ENCODE data around the gene HIPK2. TPM values are rescaled to one million over a fixed set of nuclear protein-coding genes. Genes with fewer than 3 reads are reported as not detected.

HIPK2 gene
- total and polyA plus RNA-seq, 10 of the 15 experiments (the other 5 are each of a cell fraction or from before 2014, with no cell fraction given) = 1.7 to 39.0 (median 9.4) TPM

DNA sequence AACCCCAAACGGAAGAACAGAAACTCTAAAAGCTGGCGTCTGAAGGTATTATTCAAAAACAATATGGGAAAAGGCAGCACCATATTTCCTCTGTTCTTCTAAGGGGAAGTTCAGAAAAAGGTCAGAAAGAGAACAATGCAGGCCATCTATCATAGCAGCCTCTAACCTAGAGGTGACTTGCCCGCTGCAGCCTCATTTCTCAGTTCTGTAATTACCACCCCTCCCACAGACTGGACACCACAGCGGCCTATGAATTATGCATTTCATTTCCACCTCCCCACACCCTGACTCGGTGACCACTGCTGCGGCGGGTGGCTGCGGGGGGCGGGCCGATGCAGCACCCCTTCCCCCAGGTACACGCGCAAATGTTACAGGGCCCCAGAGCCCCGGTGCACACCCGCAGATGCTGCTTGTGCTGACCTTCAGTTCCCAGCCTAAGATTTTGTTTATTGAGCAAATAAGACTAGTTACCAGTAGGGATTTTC, 128.8 kb downstream of the HIPK2 start (continued):
- peak; percentile 96 for TF ChIP-seq BCL11A (IDR thresholded peaks at IDR 0.05; ENCODE audit: low read depth, low read length)
- no peak for TF ChIP-seq SUPT20H (IDR thresholded peaks at IDR 0.05; ENCODE audit: borderline replicate concordance, control insufficient read depth, low read depth, low read length)
- peak; percentile 96 for TF ChIP-seq IRF4 (IDR thresholded peaks at IDR 0.05; ENCODE audit: low read depth, low read length)
- TF ChIP-seq BACH1 (IDR thresholded peaks at IDR 0.05; ENCODE audit: borderline replicate concordance) = peak; percentile 74; the same call in 1 of the 2 replicates
- peak; percentile 57; the same call in 1 of the 2 replicates for TF ChIP-seq LARP7 (IDR thresholded peaks at IDR 0.05)
- TF ChIP-seq RFX5 (IDR thresholded peaks at IDR 0.05; ENCODE audit: low read depth, low read length) = no peak
- no peak for TF ChIP-seq KLF5 (IDR thresholded peaks at IDR 0.05; ENCODE audit: partially characterized antibody)
- TF ChIP-seq, protein P1, sequence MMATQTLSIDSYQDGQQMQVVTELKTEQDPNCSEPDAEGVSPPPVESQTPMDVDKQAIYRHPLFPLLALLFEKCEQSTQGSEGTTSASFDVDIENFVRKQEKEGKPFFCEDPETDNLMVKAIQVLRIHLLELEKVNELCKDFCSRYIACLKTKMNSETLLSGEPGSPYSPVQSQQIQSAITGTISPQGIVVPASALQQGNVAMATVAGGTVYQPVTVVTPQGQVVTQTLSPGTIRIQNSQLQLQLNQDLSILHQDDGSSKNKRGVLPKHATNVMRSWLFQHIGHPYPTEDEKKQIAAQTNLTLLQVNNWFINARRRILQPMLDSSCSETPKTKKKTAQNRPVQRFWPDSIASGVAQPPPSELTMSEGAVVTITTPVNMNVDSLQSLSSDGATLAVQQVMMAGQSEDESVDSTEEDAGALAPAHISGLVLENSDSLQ (IDR thresholded peaks at IDR 0.05) = peak; percentile 74
- TF ChIP-seq PRDM15 (CRISPR knock-in tag; IDR thresholded peaks at IDR 0.05) = no peak
- TF ChIP-seq RELB (IDR thresholded peaks at IDR 0.05; ENCODE audit: low read depth) = peak; percentile 88
- peak; percentile 87 to 90 for TF ChIP-seq IKZF2 (IDR thresholded peaks at IDR 0.05)
- TF ChIP-seq MTA3 (IDR thresholded peaks at IDR 0.05; ENCODE audit: borderline replicate concordance, low read length) = peak; percentile 28; the same call in 1 of the 2 replicates
- peak; percentile 78 for TF ChIP-seq CHD2 (IDR thresholded peaks at IDR 0.05; ENCODE audit: borderline replicate concordance, low read depth, low read length)
- TF ChIP-seq ZBTB4 (CRISPR knock-in tag; IDR thresholded peaks at IDR 0.05) = no peak
- peak; percentile 53; the same call in 1 of the 2 replicates for TF ChIP-seq CBX5 (IDR thresholded peaks at IDR 0.05; ENCODE audit: low read depth)
- TF ChIP-seq RCOR1 (conservative IDR thresholded peaks at IDR 0.05; ENCODE audit: low read depth, low read length) = no peak
- peak; percentile 69 for TF ChIP-seq ZNF217 (IDR thresholded peaks at IDR 0.05)
- TF ChIP-seq NFIC (IDR thresholded peaks at IDR 0.05; ENCODE audit: low read depth, low read length) = peak; percentile 92

Measured in GM12878 (cell line).